Omental fat pad (tissue), 4 donors: ENCODE data around the gene JPH2. TPM values are rescaled to one million over a fixed set of nuclear protein-coding genes. Genes with fewer than 3 reads are reported as not detected.

Experiments used
- ATAC-seq: fragments of 150-250 bp; one replicate; pipeline ENCODE4 v1.9.1; 2016; ENCODE audit warnings: mild to moderate bottlenecking, moderate library complexity; ENCODE audit not compliant: low FRiP score
- DNase-seq: peaks from one replicate; pipeline ENCODE4 v3.0.0-alpha.2; 2019; ENCODE audit warnings: low spot score
- total RNA-seq, 4 donors: library from RNA; depleted of rRNA; stranded (reverse); fragments of >200 nt; gene quantifications; one replicate each; pipeline ENCODE4 v1.1.0, GENCODE V29; 2016
- TF ChIP-seq, protein P1 (sequence below), 3 donors: fragments of 450-650 bp; IDR thresholded peaks; one replicate each; pipeline ENCODE4 v1.5.1; 2016 to 2017; ENCODE audit warnings: antibody characterized with exemption in 3 of 3, mild to moderate bottlenecking in 3 of 3, moderate library complexity in 2 of 3

Gene JPH2
- total RNA-seq, 4 donors from 2014 or later = 2.6 to 7.9 (median 7.1) TPM

- ATAC-seq (no peak), DNase-seq (no peak)
These were observed 60.5 kb downstream of the JPH2 start for GRCh38 chr20:44126445-44126844.

GRCh38 chr20:44125332-44126127, 61.5 kb downstream of the JPH2 start:
- DNase-seq (no peak), ATAC-seq (no peak)

More at GRCh38 chr20:44126445-44126844, 60.5 kb downstream of the JPH2 start:
- TF ChIP-seq, protein P1, sequence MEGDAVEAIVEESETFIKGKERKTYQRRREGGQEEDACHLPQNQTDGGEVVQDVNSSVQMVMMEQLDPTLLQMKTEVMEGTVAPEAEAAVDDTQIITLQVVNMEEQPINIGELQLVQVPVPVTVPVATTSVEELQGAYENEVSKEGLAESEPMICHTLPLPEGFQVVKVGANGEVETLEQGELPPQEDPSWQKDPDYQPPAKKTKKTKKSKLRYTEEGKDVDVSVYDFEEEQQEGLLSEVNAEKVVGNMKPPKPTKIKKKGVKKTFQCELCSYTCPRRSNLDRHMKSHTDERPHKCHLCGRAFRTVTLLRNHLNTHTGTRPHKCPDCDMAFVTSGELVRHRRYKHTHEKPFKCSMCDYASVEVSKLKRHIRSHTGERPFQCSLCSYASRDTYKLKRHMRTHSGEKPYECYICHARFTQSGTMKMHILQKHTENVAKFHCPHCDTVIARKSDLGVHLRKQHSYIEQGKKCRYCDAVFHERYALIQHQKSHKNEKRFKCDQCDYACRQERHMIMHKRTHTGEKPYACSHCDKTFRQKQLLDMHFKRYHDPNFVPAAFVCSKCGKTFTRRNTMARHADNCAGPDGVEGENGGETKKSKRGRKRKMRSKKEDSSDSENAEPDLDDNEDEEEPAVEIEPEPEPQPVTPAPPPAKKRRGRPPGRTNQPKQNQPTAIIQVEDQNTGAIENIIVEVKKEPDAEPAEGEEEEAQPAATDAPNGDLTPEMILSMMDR (IDR thresholded peaks at IDR 0.05) = no peak

GRCh38 chr20:44123874-44124535, 63.0 kb downstream of the JPH2 start:
- no peak for ATAC-seq

More at GRCh38 chr20:44125332-44126127, 61.5 kb downstream of the JPH2 start:
- TF ChIP-seq, protein P1 (IDR thresholded peaks at IDR 0.05) = no peak

GRCh38 chr20:44123251-44123650, 63.7 kb downstream of the JPH2 start:
- TF ChIP-seq, protein P1 (IDR thresholded peaks at IDR 0.05) = no peak
- DNase-seq = no peak

More at GRCh38 chr20:44123874-44124535, 63.0 kb downstream of the JPH2 start:
- DNase-seq = no peak
- TF ChIP-seq, protein P1 (IDR thresholded peaks at IDR 0.05) = no peak

GRCh38 chr20:44120676-44121425, 66.1 kb downstream of the JPH2 start:
- DNase-seq = no peak
- ATAC-seq = no peak

More at GRCh38 chr20:44123251-44123650, 63.7 kb downstream of the JPH2 start:
- ATAC-seq = no peak

More at GRCh38 chr20:44120676-44121425, 66.1 kb downstream of the JPH2 start:
- TF ChIP-seq, protein P1 (IDR thresholded peaks at IDR 0.05) = no peak
